ENCODE data around the gene PGLYRP2. TPM values are rescaled to one million over a fixed set of nuclear protein-coding genes. Genes with fewer than 3 reads are reported as not detected.
"Not testable (repeated sequence)": the region's sequence is repeated elsewhere in the genome, so short reads cannot be mapped to it uniquely, and the experiment has no call there.

The PGLYRP2 gene, protein sequence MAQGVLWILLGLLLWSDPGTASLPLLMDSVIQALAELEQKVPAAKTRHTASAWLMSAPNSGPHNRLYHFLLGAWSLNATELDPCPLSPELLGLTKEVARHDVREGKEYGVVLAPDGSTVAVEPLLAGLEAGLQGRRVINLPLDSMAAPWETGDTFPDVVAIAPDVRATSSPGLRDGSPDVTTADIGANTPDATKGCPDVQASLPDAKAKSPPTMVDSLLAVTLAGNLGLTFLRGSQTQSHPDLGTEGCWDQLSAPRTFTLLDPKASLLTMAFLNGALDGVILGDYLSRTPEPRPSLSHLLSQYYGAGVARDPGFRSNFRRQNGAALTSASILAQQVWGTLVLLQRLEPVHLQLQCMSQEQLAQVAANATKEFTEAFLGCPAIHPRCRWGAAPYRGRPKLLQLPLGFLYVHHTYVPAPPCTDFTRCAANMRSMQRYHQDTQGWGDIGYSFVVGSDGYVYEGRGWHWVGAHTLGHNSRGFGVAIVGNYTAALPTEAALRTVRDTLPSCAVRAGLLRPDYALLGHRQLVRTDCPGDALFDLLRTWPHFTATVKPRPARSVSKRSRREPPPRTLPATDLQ
- total RNA-seq = under 1 TPM; 0.19 to 0.40 TPM

DNA sequence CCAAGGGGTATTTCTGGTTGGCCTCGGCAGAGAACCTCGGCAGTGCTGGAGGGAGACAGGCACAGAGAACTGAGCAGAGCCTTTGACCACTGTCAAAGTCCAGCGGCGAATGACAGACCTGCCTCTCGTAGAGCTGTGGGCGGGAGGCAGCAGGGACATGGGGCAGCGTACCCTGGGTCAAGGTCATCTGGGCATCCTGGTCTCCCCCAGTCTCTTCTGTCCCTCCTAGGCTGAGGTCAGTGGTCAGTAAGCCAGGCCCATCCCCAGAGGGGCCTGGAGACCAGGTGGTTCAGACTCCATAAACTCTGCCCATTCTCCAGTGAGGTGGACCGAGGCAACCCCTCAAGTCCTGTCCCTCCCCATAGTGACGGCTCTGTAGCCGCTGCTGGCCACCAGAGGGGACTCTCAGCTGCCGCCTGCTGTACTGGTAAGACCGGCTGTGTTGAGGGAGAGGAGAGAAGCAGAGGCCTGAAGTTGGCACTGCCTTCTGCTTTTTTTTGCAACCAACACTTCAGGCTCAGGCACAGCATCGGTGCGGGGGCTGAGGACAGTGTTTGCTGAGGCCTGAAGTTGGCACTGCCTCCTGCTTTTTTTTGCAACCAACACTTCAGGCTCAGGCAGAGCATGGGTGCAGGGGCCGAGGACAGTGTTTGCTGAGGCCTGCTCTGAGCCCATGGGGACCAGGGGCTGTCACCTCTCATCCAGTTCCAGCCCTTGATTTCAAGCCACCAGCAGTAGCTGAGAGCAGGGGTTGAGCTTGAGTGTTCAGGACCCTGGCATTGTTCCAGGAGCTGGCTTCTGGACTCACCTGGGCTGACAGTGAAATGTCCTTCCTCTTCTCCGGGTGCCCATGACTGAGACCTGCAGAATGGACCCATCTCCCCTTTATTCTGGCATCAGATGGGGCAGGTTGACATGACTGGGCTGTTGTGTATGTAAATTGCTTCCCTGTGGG, at the start of gene PGLYRP2:
Gene PGLYRP2, minus strand, starts transcription at position 111 of the 955 bp plus-strand sequence. CDS start 130 bp downstream, outside the sequence.
- H3K27ac Mint-ChIP-seq = peak within 1 kb of the TSS; percentile 24
- ATAC-seq (ENCODE audit: low read depth) (peak; percentile 31), DNase-seq (no peak)
- POLR2A ChIA-PET = interaction anchor here (0.7 to 1.2 kb wide), 2 partner anchors 33 to 60 kb away, joined by 3 read pairs; no protein-coding TSS in a partner anchor
- no peaks in the 10 kb centered on the region for H3K9me3 Mint-ChIP-seq
- peaks cover 28% of the 10 kb centered on the region for H3K4me1 Mint-ChIP-seq
- no peaks in the 10 kb centered on the region for H3K36me3 Mint-ChIP-seq
- H3K4me3 Mint-ChIP-seq = peak within 1 kb of the TSS; percentile 0
- H3K27me3 Mint-ChIP-seq = no peaks in the 10 kb centered on the region

GRCh38 chr19:15527705-15528104, 48.4 kb upstream of the PGLYRP2 start:
- POLR2A ChIA-PET = no interaction called here
- H3K9me3 Mint-ChIP-seq = peaks cover 9% of the 10 kb centered on the region
- H3K4me1 Mint-ChIP-seq = peaks cover 2% of the 10 kb centered on the region
- DNase-seq (no peak), ATAC-seq (ENCODE audit: low read depth) (no peak)
- H3K27ac Mint-ChIP-seq = no peak overlapping the region
- no peak overlapping the region for H3K4me3 Mint-ChIP-seq
- H3K27me3 Mint-ChIP-seq = peaks cover 2% of the 10 kb centered on the region
- peaks cover 32% of the 10 kb centered on the region for H3K36me3 Mint-ChIP-seq

DNA sequence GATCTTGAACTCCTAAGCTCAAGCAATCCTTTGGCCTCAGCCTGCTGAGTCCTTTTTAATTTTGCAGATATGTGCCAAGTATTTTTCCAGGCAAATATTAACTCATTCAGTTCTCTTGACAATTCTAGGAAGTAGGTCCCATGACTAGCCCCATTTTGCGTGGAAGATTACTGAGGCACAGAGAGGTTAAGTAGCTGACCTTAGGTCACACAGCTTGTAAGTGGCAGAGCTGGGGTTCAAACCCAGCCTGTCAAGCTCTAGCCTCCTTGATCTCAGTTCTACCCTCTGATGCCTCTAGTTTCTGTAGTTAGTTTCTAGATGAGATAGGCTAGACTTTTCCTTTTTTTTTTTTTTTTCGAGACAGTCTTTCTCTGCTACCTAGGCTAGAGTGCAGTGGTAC, 47.1 kb upstream of the PGLYRP2 start:
- H3K4me3 Mint-ChIP-seq = no peak overlapping the region
- POLR2A ChIA-PET = interaction anchor here (0.6 kb wide), 1 partner anchor 22 kb away, joined by 4 read pairs; no protein-coding TSS in a partner anchor
- DNase-seq (no peak), ATAC-seq (ENCODE audit: low read depth) (no peak)
- H3K9me3 Mint-ChIP-seq = peaks cover 8% of the 10 kb centered on the region
- H3K36me3 Mint-ChIP-seq = peaks cover 27% of the 10 kb centered on the region
- no peak overlapping the region for H3K27ac Mint-ChIP-seq
- H3K27me3 Mint-ChIP-seq = peaks cover 2% of the 10 kb centered on the region
- peaks cover 5% of the 10 kb centered on the region for H3K4me1 Mint-ChIP-seq

DNA sequence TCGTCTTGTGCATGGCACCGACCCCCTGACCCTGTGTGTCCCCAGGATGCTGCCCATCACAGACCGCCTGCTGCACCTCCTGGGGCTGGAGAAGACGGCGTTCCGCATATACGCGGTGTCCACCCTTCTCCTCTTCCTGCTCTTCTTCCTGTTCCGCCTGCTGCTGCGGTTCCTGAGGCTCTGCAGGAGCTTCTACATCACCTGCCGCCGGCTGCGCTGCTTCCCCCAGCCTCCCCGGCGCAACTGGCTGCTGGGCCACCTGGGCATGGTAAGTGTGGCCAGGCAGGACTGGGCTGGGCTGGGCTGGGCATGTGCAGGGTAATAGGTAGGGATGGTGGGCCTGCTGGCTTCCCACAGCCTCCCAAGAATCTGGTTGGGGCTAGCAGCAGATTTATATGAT, 46.0 kb upstream of the PGLYRP2 start:
- H3K9me3 Mint-ChIP-seq = peaks cover 4% of the 10 kb centered on the region
- peaks cover 5% of the 10 kb centered on the region for H3K4me1 Mint-ChIP-seq
- H3K36me3 Mint-ChIP-seq = peaks cover 23% of the 10 kb centered on the region
- POLR2A ChIA-PET = no interaction called here
- H3K27me3 Mint-ChIP-seq = peaks cover 2% of the 10 kb centered on the region
- no peak for DNase-seq
- no peak overlapping the region for H3K27ac Mint-ChIP-seq
- no peak for ATAC-seq (ENCODE audit: low read depth)
- no peak overlapping the region for H3K4me3 Mint-ChIP-seq

DNA sequence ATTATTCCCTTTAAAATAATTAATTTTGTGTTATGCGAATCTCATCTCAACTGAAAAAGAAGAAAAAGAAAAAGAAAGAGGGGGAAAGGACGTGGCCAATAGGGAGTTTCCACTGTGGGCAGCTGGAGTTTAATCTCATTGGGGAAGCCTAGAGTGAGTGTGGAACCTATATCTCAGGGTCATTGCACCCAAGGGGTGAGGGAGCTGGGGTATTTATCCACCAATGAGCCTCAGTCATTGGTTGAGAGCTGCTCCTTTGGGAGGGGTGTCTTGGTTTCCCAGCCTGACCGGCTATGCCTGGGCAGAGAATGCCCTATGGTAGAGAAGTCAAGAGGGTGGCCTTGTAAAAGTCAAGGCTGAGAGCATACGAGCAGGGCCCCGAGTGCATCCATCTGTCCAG, 45.5 kb upstream of the PGLYRP2 start:
- peaks cover 2% of the 10 kb centered on the region for H3K27me3 Mint-ChIP-seq
- H3K27ac Mint-ChIP-seq = no peak overlapping the region
- H3K9me3 Mint-ChIP-seq = peaks cover 2% of the 10 kb centered on the region
- H3K36me3 Mint-ChIP-seq = peaks cover 19% of the 10 kb centered on the region
- DNase-seq = no peak
- POLR2A ChIA-PET = no interaction called here
- H3K4me1 Mint-ChIP-seq = peaks cover 5% of the 10 kb centered on the region
- H3K4me3 Mint-ChIP-seq = no peak overlapping the region
- ATAC-seq (ENCODE audit: low read depth) = no peak

GRCh38 chr19:15519433-15519976, 40.2 kb upstream of the PGLYRP2 start:
- no peaks in the 10 kb centered on the region for H3K27me3 Mint-ChIP-seq
- ATAC-seq (ENCODE audit: low read depth) = no peak
- H3K36me3 Mint-ChIP-seq = peaks cover 32% of the 10 kb centered on the region
- no peak for DNase-seq
- H3K9me3 Mint-ChIP-seq = peaks cover 10% of the 10 kb centered on the region
- POLR2A ChIA-PET = no interaction called here
- H3K27ac Mint-ChIP-seq = no peak overlapping the region
- peaks cover 21% of the 10 kb centered on the region for H3K4me1 Mint-ChIP-seq
- no peak overlapping the region for H3K4me3 Mint-ChIP-seq

DNA sequence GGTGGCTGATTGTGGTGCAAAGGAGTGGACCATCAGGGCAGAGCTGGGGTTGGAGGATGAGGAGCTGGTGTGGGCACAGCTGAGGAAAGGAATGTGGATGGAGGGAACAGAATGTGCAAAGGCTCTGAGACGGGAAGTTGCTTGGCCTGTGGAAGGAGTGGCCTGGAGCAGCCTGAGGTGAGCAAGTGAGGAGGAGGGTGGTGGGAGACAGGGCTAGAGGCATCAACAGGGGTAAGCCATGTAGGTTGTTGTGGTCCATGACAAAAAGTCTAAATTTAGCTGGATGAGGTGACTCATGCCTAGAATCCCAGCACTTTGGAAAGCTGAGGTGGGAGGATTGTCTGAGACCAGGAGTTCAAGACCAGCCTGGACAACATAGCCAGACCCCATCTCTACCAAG, 38.5 kb upstream of the PGLYRP2 start:
- no peak overlapping the region for H3K4me3 Mint-ChIP-seq
- no peak for DNase-seq
- no peaks in the 10 kb centered on the region for H3K27me3 Mint-ChIP-seq
- H3K9me3 Mint-ChIP-seq = peaks cover 10% of the 10 kb centered on the region
- no peak overlapping the region for H3K27ac Mint-ChIP-seq
- ATAC-seq (ENCODE audit: low read depth) = no peak
- POLR2A ChIA-PET = interaction anchor here (0.5 to 1.3 kb wide), 2 partner anchors 33 to 426 kb away, joined by 4 read pairs; no protein-coding TSS in a partner anchor
- peaks cover 25% of the 10 kb centered on the region for H3K36me3 Mint-ChIP-seq
- peaks cover 25% of the 10 kb centered on the region for H3K4me1 Mint-ChIP-seq

GRCh38 chr19:15516363-15516762, 37.1 kb upstream of the PGLYRP2 start:
- Mint-ChIP-seq H3K4me1 (peaks cover 20% of the 10 kb centered on the region), H3K27me3 (no peaks in the 10 kb centered on the region), H3K4me3 (no peak overlapping the region), H3K27ac (peak overlapping the region; percentile 54), H3K36me3 (peaks cover 25% of the 10 kb centered on the region), H3K9me3 (peaks cover 10% of the 10 kb centered on the region)
- no peak for DNase-seq
- ATAC-seq (ENCODE audit: low read depth) = no peak
- POLR2A ChIA-PET = no interaction called here

- peak overlapping the region; percentile 81 for H3K4me3 Mint-ChIP-seq
- peaks cover 10% of the 10 kb centered on the region for H3K9me3 Mint-ChIP-seq
- POLR2A ChIA-PET = interaction anchor here (0.8 to 2.6 kb wide), 10 partner anchors 9 to 96 kb away, joined by 3 to 18 read pairs (median 6); partner anchors contain the start of genes AKAP8L and RASAL3
- peaks cover 22% of the 10 kb centered on the region for H3K4me1 Mint-ChIP-seq
- not testable (repeated sequence) for DNase-seq; H3K27me3 Mint-ChIP-seq; ATAC-seq (ENCODE audit: low read depth)
- peak overlapping the region; percentile 98 for H3K27ac Mint-ChIP-seq
- H3K36me3 Mint-ChIP-seq = peaks cover 25% of the 10 kb centered on the region
These were observed 35.9 kb upstream of the PGLYRP2 start for GRCh38 chr19:15515227-15515625.

DNA sequence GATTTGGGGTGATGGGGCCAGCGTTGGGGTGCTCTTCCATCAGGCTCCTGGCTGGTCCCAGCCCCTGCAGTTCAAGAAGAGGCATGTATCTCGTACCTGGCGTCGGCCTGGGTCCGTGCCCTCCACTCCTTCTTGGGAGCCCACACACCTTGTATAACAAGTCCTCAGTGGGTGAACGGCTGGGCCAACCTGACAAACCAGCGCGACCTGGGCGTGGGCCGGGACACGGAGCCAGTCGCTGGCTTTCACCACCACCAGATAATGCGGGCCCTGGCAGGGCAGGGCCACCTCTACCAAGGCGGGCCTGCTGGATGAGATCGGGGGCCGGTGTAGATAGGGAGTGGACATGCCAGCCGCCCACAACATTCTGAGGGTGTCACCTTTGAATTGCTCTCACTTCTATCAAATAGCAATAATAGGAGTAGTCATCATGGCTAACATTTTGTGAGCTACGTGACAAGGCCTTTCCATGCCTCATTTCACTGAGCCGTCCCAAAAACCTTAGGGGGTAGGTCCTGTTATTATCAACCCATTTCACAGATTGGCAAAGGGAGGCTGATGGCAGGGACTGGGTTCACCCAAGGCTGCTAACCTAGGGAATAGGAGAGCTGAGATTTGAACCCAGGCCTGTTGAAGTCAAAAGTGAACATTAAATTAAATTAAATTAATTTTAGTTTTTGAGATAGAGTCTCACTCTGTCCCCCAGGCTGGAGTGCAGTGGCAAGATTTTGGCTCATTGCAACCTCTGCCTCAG, 32.5 kb upstream of the PGLYRP2 start:
- Mint-ChIP-seq H3K4me1 (peaks cover 32% of the 10 kb centered on the region), H3K9me3 (peaks cover 6% of the 10 kb centered on the region), H3K36me3 (peaks cover 16% of the 10 kb centered on the region), H3K27me3 (peaks cover 23% of the 10 kb centered on the region), H3K4me3 (no peak overlapping the region), H3K27ac (no peak overlapping the region)
- no peak for ATAC-seq (ENCODE audit: low read depth)
- POLR2A ChIA-PET = interaction anchor here (0.8 kb wide), 1 partner anchor 32 kb away, joined by 3 read pairs; the partner anchor contains the start of gene PGLYRP2
- DNase-seq = no peak

DNA sequence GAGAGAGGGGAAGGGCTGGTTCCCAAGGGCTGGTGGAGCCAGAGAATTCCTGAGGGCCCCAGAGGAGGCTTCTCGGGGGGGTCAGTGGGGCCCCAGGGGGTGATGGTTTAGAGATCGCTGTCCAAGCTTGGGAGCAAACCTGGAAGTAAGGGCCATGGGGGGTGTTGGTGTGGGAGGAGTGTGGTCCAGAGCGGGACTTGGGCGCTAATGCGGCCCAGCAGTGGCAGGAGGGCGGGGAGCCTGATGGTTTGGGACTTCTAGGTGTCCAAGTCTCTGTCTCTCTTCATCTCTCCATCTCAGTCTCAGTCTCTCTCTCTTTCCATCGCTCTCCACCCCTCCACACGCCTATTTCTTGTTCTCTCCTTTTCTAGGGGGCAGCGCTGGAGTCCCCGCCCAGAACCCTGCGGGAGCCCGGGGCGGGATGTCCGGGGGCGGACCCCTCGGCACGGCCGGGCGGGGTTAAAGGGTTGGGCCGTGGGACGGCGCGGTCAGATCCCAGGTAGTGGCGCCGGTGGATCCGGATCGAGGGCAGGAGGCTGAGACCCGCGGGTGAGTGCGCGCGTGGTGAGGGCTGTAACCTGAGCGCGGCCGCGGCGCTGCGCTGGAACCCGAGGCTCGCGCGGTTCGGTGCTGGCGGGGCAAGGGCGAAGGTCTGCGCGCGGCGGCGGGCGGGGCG, 28.9 kb upstream of the PGLYRP2 start, which contains the start of gene CYP4F22:
Gene CYP4F22, plus strand, starts transcription at position 491 of the 676 bp plus-strand sequence. CDS start 16,812 bp downstream, outside the sequence.
- Mint-ChIP-seq H3K4me1 (peaks cover 23% of the 10 kb centered on the region), H3K9me3 (no peaks in the 10 kb centered on the region), H3K27ac (peak within 1 kb of the TSS; percentile 19), H3K4me3 (peak within 1 kb of the TSS; percentile 88), H3K36me3 (peaks cover 1% of the 10 kb centered on the region), H3K27me3 (peaks cover 28% of the 10 kb centered on the region)
- POLR2A ChIA-PET = no interaction called here
- peak; percentile 53 for DNase-seq
- peak; percentile 65 for ATAC-seq (ENCODE audit: low read depth)

Data from activated naive CD8-positive, alpha-beta T cell treated with anti-CD3 and anti-CD28 coated beads, Interleukin-2, amount 10 ng/mL, durations not matched to agents 7 days and 5 days (primary cell).